ENCODE measurements around the gene PSMD11.

DNA sequence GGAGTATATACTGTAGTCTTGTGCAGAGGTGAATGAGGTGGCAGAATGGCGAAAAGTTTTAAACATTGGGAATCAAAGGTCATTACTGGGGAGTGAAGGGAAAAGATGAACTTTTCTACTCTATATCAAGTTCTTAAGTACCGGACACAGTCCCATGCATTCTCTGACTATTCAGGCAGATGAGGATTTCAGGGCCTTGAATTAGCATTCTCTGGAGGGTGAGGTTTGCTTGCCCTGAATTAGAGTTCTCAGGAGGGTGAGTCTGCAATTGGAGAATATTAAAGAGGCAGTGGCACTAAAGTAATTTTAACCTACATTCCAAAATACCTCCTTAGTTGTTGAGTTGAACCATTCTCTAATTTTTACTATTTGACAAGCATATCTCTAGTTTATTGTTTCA, 9.1 kb downstream of the PSMD11 start:
- TF ChIP-seq POLR2A (IDR thresholded peaks at IDR 0.05), result no peak
- TF ChIP-seq, protein P1, sequence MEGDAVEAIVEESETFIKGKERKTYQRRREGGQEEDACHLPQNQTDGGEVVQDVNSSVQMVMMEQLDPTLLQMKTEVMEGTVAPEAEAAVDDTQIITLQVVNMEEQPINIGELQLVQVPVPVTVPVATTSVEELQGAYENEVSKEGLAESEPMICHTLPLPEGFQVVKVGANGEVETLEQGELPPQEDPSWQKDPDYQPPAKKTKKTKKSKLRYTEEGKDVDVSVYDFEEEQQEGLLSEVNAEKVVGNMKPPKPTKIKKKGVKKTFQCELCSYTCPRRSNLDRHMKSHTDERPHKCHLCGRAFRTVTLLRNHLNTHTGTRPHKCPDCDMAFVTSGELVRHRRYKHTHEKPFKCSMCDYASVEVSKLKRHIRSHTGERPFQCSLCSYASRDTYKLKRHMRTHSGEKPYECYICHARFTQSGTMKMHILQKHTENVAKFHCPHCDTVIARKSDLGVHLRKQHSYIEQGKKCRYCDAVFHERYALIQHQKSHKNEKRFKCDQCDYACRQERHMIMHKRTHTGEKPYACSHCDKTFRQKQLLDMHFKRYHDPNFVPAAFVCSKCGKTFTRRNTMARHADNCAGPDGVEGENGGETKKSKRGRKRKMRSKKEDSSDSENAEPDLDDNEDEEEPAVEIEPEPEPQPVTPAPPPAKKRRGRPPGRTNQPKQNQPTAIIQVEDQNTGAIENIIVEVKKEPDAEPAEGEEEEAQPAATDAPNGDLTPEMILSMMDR (IDR thresholded peaks at IDR 0.05), result no peak
